Stimulated activated CD4-positive, alpha-beta T cell treated with anti-CD3 and anti-CD28 coated beads, Interleukin-12 subunit alpha, Interleukin-12 subunit beta, amount 100 ng/mL, for 48 hours (primary cell): ENCODE results near the gene CRX.
"Not testable (repeated sequence)": the region's sequence is repeated elsewhere in the genome, so short reads cannot be mapped to it uniquely, and the experiment has no call there.

Source experiments
- DNase-seq, 3 donors: peaks; one replicate each; pipeline ENCODE4 v3.0.0-alpha.2; 2020; ENCODE audit warnings: low read depth in 2 of 3, low spot score in 1 of 3

The CRX gene

DNA sequence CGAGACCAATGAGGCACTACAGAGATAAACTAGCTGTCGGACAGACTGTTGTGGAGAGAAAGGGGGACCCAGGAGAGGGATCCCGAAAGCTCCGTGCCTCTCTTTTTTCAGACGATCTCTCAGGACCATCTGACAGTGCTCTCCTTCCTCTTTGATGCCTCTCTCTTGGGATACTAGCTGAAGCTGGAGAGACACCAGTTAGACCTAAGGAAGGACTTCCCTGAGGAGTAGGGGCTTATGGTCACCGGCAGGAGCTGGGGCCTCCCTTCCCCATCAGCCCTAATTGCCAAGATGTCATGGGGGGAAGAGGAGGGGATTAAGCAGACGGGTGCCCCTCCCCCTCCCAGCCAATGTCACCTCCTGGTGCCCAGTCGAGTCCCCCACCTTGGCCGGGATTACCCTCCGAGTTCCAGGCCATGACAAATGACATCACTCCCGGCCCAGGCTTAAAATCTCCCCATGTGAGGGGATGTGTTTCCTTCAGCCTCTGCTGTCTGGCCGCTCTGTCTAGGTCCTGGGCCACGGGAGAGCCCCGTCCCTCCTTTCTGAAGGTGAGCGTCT lies at the start of gene CRX:
Gene CRX (plus strand): TSS at position 478 of the 561 bp plus-strand sequence. CDS start 12,507 bp downstream, outside the sequence.
- DNase-seq, result no peak

DNA sequence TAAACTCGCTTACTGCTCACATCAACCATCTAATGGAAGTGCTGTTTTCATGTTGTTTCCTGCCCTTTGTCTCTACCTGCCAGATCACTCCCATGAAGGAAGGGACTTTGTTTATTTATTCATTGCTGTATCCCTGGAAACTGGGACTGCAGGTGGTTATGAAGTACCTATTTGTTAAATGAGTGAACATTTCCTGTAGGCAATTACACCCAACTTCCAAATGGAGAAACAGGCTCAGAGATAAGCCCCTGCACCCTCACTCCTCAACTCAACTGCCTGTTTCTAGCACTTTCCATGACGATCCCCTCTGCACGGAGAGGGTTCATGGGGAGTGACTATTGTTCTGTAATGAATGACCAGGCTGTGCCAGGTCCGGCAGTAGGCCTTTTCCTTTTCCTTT lies 45.2 kb upstream of the CRX start:
- no peak for DNase-seq

DNA sequence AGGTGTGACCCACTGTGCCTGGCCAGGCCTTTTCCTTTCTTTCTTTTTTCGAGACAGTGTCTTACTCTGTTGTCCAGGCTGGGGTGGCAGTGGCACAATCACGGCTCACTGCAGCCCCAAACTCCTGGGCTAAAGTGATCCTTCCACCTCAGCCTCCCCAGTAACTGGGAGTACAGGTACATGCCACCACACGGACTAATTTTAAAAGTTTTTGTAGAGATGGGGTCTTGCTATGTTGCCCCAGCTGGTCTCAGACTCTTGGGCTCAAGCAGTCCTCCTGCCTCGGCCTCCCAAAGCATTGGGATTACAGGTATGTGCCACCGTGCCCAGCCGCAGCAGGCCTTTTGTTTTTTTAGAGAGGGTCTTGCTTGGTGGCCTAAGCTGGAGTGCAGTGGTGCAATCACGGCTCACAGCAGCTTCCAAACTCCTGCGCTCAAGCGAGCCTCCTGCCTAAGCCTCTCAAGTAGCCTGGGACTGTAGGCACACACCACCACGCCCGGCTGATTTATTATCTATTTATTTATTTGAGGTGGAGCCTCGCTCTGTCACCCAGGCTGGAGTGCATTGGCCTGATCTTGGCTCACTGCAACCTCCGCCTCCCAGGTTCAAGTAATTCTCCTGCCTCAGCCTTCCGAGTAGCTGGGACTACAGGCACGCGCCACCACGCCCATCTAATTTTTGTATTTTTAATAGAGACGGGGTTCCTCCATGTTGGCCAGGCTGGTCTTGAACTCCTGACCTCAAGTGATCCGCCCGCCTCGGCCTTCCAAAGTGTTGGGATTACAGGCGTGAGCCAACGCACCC lies 44.3 kb upstream of the CRX start:
- DNase-seq, result not testable (repeated sequence)

DNA sequence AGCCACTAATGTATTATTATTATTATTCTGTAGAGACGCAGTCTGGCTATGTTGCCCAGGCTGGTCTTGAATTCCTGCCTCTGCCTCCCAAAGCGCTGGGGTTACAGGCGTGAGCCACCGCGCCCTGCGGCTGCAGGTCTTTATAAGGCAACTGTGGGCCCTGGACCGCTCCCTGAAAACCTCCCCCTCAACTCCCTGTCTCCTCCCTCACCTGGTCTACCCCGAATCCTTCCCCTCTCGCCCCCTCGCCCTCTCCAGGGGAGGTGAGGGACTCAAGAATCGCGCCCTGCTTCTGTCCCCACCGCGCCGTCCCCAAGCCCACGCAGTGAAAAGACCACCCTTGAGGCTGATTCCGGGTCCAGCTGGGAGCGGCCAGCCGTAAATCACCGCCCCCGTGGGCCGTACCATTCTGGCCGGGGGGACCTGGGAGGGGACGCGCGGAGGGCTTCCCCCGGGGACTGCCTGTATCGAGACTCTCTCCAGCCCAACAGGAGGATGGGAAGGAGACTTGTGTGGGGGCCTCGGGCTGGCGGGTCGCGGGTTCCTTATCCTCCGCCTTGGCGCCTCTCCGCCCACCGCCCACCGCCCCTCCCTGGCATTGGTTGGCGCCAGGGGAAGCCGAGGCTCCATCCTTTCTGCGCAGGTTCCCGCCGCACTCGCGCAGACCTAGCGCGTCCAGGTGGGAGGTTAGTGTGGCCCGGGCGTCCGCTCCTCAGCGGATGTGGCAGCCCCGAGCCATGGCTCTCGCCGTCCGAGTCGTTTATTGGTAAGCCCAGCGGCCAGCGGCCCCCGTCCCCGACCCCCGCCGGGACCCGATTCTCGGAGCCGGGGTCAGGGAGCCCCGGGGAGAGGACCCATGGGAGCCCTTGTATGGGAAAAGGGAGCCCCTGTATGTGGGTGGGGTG lies 43.4 kb upstream of the CRX start, which contains the start of gene SELENOW:
Gene SELENOW (plus strand): TSS at position 655 of the 905 bp plus-strand sequence. CDS start 83 bp downstream, at position 738.
- peak; percentile 61 to 73 (median 69) for DNase-seq

- DNase-seq, result peak in 1 of 3 donors; percentile 13
Measured at GRCh38 chr19:47778954-47779351, 42.8 kb upstream of the CRX start.

DNA sequence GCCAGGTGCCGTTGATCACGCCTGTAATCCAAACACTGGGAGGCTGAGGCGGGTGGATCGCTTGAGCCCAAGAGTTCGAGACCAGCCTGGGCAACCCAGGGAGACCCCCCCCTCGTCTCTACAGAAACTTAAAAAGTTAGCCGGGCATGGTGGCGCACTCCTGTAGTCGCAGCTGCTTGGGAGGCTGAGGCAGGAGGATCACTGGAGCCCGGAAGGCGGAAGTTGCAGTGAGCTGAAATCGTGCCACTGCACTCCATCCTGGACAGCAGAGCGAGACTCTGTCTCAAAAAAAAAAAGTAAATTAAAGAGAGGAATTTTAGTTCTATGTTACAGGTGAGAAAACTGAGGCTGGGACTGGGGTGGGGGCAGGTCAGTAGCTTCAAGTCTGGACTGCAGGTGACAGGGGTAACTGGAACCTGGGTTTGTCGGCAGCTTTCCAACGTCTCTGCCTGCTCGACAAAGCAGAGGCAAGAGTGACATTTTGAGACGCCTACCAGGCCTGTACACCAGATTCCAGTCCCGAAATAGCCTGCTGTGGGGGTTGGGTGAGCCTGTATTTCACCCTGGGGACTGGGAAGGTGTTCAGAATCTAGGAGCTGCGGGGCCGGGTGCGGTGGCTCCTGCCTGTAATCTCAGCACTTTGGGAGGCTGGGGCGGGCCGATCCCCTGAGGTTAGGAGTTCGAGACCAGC lies 42.1 kb upstream of the CRX start:
- no peak for DNase-seq

DNA sequence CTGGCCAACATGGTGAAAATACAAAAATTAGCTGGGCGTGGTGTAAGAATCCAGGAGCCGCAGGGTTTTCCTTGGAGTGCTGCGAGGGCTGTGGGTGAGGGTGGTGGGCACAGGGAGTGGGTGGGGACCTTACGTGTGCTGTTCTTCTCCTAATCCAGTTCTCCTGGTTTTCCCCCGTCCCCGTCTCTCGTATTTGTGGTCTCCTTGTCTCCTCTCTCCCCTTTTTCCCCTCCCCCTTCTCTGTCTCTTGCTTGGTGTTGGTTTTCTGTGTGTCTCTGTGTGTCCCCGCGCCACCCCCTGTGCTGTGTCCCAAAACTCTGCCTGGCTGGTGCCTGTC lies 41.6 kb upstream of the CRX start:
- DNase-seq, result no peak

DNA sequence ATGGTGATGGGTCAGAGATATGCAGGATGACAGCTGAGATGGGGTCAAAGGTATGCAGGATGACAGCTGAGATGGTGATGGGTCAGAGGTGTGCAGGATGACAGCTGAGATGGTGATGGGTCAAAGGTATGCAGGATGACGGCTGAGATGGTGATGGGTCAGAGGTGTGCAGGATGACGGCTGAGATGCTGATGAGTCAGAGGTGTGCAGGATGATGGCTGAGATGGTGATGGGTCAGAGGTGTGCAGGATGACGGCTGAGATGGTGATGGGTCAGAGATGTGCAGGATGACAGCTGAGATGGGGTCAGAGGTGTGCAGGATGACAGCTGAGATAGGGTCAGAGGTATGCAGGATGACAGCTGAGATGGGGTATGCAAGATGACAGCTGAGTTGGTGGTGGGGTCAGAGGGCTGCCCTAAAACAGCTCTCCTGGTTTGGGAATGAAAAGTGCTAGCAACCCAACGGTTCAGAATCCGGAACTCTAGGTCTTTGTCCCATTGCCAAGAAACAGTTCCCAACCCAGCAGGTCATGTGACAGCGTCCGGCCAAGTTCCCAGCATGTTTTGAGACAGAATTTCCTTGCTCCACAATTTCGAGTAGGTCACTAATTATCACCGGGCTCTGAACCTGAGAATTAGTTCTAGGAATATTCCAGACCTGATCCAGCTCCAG lies 40.0 kb upstream of the CRX start:
- DNase-seq, result no peak

- no peak for DNase-seq
Measured at GRCh38 chr19:47786566-47786965, 35.2 kb upstream of the CRX start.

DNA sequence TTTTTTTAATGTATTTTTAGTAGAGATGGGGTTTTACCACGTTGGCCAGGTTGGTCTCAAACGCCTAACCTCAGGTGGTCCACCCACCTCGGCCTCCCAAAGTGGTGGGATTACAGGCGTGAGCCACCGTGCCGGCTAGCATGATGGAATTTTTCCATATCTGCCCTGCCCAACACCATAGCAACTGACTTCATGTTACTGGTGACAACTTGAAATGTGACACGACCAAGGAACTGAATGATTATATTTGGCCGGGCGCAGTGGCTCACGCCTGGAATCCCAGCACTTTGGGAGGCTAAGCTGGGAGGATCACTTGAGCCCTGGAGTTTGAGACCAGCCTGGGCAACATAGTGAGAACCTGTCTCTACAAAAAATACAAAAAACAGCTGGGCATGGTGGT lies 34.4 kb upstream of the CRX start:
- DNase-seq, result not testable (repeated sequence)

DNA sequence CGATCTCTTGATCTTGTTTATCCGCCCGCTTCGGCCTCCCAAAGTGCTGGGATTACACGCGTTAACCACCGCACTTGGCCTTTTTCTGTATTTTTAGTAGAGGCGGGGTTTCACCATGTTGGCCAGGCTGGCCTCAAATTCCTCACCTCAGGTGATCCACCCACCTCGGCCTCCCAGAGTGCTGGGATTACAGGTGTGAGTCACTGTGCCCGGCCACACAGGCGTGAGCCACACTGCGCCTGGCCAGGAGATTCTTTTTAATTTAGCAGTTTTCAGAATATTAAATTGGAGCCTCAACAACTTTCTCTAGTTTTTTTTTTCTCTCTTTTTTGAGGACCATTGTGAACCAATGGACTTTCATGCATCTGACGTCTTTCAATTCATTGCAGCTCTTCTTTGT lies 31.9 kb upstream of the CRX start:
- not testable (repeated sequence) for DNase-seq

GRCh38 chr19:47790398-47790814 lies 31.3 kb upstream of the CRX start:
- DNase-seq, result peak; percentile 76 to 92 (median 86)

- no peak for DNase-seq
Measured at GRCh38 chr19:47792616-47793015, 29.1 kb upstream of the CRX start.

GRCh38 chr19:47794526-47794925 lies 27.2 kb upstream of the CRX start:
- no peak for DNase-seq

DNA sequence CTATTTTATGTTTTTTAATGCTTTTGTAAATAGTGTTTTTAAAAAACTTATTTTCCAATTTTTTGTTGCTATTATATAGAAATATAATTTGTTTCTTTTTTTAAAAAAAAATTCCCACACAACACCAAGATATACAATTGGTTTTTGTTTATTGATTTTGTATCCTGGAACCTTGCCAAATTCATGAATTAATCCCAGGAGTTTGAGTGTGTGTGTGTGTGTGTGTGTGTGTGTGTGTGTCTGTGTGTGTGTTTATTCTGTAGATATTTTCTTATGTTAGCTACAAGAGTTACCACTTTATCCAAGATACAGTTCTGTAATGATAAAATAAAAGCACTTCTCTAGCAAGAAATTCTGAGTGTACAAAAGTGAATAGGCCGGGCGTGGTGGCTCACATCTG lies 25.0 kb upstream of the CRX start:
- no peak for DNase-seq

- DNase-seq, result no peak
Measured at GRCh38 chr19:47797996-47798903, 23.5 kb upstream of the CRX start.

- no peak for DNase-seq
Measured at GRCh38 chr19:47798904-47799266, 22.9 kb upstream of the CRX start.

DNA sequence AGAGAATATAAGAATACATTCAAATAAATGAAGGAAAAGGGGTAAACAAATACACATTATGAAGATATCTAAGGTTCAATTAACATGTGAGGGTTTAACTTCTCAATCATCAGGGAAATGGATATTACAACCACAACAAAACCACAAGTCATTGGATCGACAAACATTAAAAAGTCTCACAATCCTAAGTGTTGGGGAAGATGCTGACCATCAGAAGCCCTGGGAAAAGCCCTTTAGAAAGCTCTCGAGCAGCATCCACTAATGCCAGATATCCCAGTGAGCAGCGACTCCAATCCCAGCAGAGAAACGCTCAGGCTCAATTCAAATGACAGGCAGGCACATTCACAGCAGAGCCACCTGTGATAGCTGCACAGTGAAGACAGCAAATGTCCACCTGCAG lies 20.5 kb upstream of the CRX start:
- no peak for DNase-seq

DNA sequence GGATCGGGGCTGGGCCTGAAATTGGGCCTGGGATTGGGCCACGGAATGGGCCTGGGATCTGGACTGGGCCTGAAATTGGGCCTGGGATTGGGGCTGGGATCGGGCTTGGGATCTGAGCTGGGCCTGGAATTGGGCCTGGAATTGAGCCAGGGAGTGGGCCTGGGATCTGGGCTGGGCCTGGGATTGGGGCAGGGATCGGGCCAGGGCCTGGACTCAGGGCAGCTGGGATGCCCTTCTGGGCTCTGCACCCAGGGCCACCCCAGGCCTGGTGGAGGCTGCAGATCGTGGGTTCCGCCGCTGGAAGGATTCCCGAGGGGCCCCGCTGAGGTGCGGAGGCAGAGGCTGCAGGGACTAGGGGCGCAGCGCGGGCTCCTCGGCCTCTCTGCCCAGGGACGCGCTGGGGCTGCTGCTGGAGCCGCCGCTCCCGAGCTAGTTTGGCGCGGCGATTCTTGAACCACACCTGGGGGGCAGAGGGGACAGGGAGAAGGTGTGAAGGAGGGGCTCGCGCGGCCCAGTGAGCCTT lies 19.2 kb upstream of the CRX start:
- no peak for DNase-seq
